Endodermal cell (in vitro differentiated cells): ENCODE measurements around the gene ARHGAP21. TPM values are rescaled to one million over a fixed set of nuclear protein-coding genes. Genes with fewer than 3 reads are reported as not detected.

Experiments
- DNase-seq: peaks from one replicate; pipeline ENCODE4 v3.0.0-alpha.2; 2017
- H3K27ac ChIP-seq: 2 replicates; pipeline ENCODE4 v1.5.1; 2013; ENCODE audit warnings: mild to moderate bottlenecking, low read depth, low read length, moderate library complexity
- H3K27me3 ChIP-seq: 2 replicates; pipeline ENCODE4 v1.6.1; 2013; ENCODE audit warnings: mild to moderate bottlenecking, low read length, moderate library complexity; ENCODE audit not compliant: insufficient read depth, control insufficient read depth, poor library complexity, severe bottlenecking
- H3K36me3 ChIP-seq: 2 replicates; pipeline ENCODE4 v1.7.0; 2013; ENCODE audit warnings: mild to moderate bottlenecking, low read length, moderate library complexity; ENCODE audit not compliant: control insufficient read depth, insufficient read depth
- H3K4me1 ChIP-seq: one replicate; pipeline ENCODE4 v1.7.0; 2013; ENCODE audit warnings: low read length; ENCODE audit not compliant: control insufficient read depth, insufficient read depth
- H3K4me3 ChIP-seq: 2 replicates; pipeline ENCODE4 v1.5.1; 2013; ENCODE audit warnings: mild to moderate bottlenecking, low read length, moderate library complexity
- H3K9ac ChIP-seq: 2 replicates; pipeline ENCODE4 v1.6.1; 2013; ENCODE audit warnings: mild to moderate bottlenecking, low read length, moderate library complexity; ENCODE audit not compliant: poor library complexity, severe bottlenecking; ENCODE audit errors: extremely low read depth
- H3K9me3 ChIP-seq: 2 replicates; pipeline ENCODE4 v1.6.1; 2013; ENCODE audit warnings: mild to moderate bottlenecking, low read length, moderate library complexity; ENCODE audit not compliant: control insufficient read depth
- H3K27ac Mint-ChIP-seq: 2 replicates; pipeline ENCODE4 v1.8.0; 2020; ENCODE audit warnings: mixed read lengths
- H3K27me3 Mint-ChIP-seq: 2 replicates; pipeline ENCODE4 v1.8.0; 2021; ENCODE audit warnings: mild to moderate bottlenecking, mixed read lengths; ENCODE audit not compliant: insufficient read depth
- H3K36me3 Mint-ChIP-seq: 2 replicates; pipeline ENCODE4 v1.8.0; 2020; ENCODE audit warnings: low read depth, mixed read lengths
- H3K4me1 Mint-ChIP-seq: 2 replicates; pipeline ENCODE4 v1.8.0; 2020; ENCODE audit warnings: mixed read lengths
- H3K4me3 Mint-ChIP-seq: 2 replicates; pipeline ENCODE4 v1.8.0; 2020; ENCODE audit warnings: mild to moderate bottlenecking, moderate library complexity, mixed read lengths
- H3K9me3 Mint-ChIP-seq: 2 replicates; pipeline ENCODE4 v1.8.0; 2020; ENCODE audit warnings: mild to moderate bottlenecking, mixed read lengths
- CTCF ChIP-seq: fragments of 200-600 bp; sonication (generic); conservative IDR thresholded peaks from 2 replicates; pipeline ENCODE4 v1.5.0; 2021; ENCODE audit warnings: antibody characterized with exemption, mild to moderate bottlenecking
- WGBS, 2 experiments: methylation state at CpG; one replicate each; pipeline versions ENCODE4 v1.1.5 to v1.1.7; 2013; ENCODE audit warnings: missing lambda C conversion rate in 2 of 2, mixed read lengths in 1 of 2; ENCODE audit not compliant: insufficient coverage in 1 of 2, insufficient read length in 1 of 2; 5-methylcytosine and 5-hydroxymethylcytosine counted together
- total RNA-seq, 2 donors: library from RNA; stranded (reverse); fragmentation: NEBNext Ultra II Directional in 1 of 2; extraction: Animal tissue kit (Norgen Biotek cat#: 25700) in 1 of 2; gene quantifications; 2 replicates in 1 of 2; 3 replicates in 1 of 2; pipeline ENCODE4 v1.2.1, GENCODE V29; 2021

ARHGAP21 gene
- total RNA-seq, 2 donors from 2014 or later, result 51.6 to 69.7 TPM

- Mint-ChIP-seq H3K4me3 (no peak overlapping the region), H3K4me1 (no peaks in the 10 kb centered on the region), H3K36me3 (no peaks in the 10 kb centered on the region), H3K27ac (no peak overlapping the region), H3K9me3 (no peaks in the 10 kb centered on the region), H3K27me3 (peaks cover 2% of the 10 kb centered on the region)
- Histone ChIP-seq H3K27me3 (no peaks in the 10 kb centered on the region), H3K27ac (no peak overlapping the region), H3K4me1 (no peaks in the 10 kb centered on the region), H3K9ac (no peak overlapping the region), H3K9me3 (no peaks in the 10 kb centered on the region), H3K4me3 (no peak overlapping the region), H3K36me3 (no peaks in the 10 kb centered on the region)
- WGBS, 2 experiments, result 89 to 90% methylated on average over 9 to 12 of the region's 12 CpGs
- no peak for TF ChIP-seq CTCF
- no peak for DNase-seq
These were observed 153.6 kb downstream of the ARHGAP21 start for GRCh38 chr10:24569828-24570657.

- no peaks in the 10 kb centered on the region for H3K9me3 Mint-ChIP-seq
- H3K27ac ChIP-seq, result no peak overlapping the region
- 91 to 98% methylated on average over 10 to 13 of the region's 13 CpGs for WGBS, 2 experiments
- no peak for TF ChIP-seq CTCF
- H3K36me3 Mint-ChIP-seq, result no peaks in the 10 kb centered on the region
- H3K36me3 ChIP-seq, result no peaks in the 10 kb centered on the region
- DNase-seq, result no peak
- H3K4me3 Mint-ChIP-seq, result no peak overlapping the region
- no peaks in the 10 kb centered on the region for H3K27me3 ChIP-seq
- no peak overlapping the region for H3K27ac Mint-ChIP-seq
- no peak overlapping the region for H3K4me3 ChIP-seq
- peaks cover 2% of the 10 kb centered on the region for H3K27me3 Mint-ChIP-seq
- H3K9me3 ChIP-seq, result no peaks in the 10 kb centered on the region
- no peaks in the 10 kb centered on the region for H3K4me1 ChIP-seq
- no peaks in the 10 kb centered on the region for H3K4me1 Mint-ChIP-seq
- no peak overlapping the region for H3K9ac ChIP-seq
These were observed 154.3 kb downstream of the ARHGAP21 start for GRCh38 chr10:24569330-24569796.

GRCh38 chr10:24568042-24568441 is 155.6 kb downstream of the ARHGAP21 start:
- Histone ChIP-seq H3K36me3 (no peaks in the 10 kb centered on the region), H3K4me1 (no peaks in the 10 kb centered on the region), H3K9ac (no peak overlapping the region), H3K27ac (no peak overlapping the region), H3K4me3 (no peak overlapping the region), H3K27me3 (no peaks in the 10 kb centered on the region), H3K9me3 (no peaks in the 10 kb centered on the region)
- Mint-ChIP-seq H3K27me3 (peaks cover 2% of the 10 kb centered on the region), H3K4me3 (no peak overlapping the region), H3K27ac (no peak overlapping the region), H3K4me1 (no peaks in the 10 kb centered on the region), H3K9me3 (no peaks in the 10 kb centered on the region), H3K36me3 (no peaks in the 10 kb centered on the region)
- DNase-seq, result no peak
- WGBS, 2 experiments, result 66 to 77% methylated on average over 4 of the region's 4 CpGs
- no peak for TF ChIP-seq CTCF
